Fibroblast of pulmonary artery (primary cell): ENCODE measurements around the gene MCF2L.
"Not testable (repeated sequence)": the region's sequence is repeated elsewhere in the genome, so short reads cannot be mapped to it uniquely, and the experiment has no call there.

Experiments used
- DNase-seq: peaks from one replicate; pipeline ENCODE4 v3.0.0-alpha.2; 2010; ENCODE audit warnings: low read depth
- H3K4me3 ChIP-seq: replicated peaks from 2 replicates; pipeline ENCODE4 v1.5.1; 2011; ENCODE audit warnings: low read depth, mild to moderate bottlenecking, control low read depth, low read length, moderate library complexity
- TF ChIP-seq, protein P1 (sequence below): IDR thresholded peaks from 2 replicates; pipeline ENCODE4 v1.5.1; 2011; ENCODE audit warnings: mild to moderate bottlenecking, control low read depth, low read length, inconsistent platforms; ENCODE audit errors: missing control alignments

The MCF2L gene

DNA sequence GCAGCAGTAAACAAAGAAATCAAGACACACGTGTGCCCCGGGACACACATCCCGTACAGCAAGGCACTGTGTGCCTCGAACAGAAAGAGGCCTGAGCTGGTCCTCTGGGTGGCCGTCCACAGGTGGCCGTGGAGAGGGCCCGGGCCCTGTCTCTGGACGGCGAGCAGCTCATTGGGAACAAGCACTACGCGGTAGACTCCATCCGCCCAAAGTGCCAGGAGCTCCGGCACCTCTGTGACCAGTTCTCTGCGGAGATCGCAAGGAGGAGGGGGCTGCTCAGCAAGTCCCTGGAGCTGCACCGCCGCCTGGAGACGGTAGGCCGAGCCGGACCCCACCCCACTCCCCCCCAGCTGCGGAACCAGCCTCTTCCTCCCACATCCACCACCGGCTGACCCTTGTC lies 105.9 kb downstream of the MCF2L start:
- H3K4me3 ChIP-seq = no peak overlapping the region
- DNase-seq = no peak
- TF ChIP-seq, protein P1, sequence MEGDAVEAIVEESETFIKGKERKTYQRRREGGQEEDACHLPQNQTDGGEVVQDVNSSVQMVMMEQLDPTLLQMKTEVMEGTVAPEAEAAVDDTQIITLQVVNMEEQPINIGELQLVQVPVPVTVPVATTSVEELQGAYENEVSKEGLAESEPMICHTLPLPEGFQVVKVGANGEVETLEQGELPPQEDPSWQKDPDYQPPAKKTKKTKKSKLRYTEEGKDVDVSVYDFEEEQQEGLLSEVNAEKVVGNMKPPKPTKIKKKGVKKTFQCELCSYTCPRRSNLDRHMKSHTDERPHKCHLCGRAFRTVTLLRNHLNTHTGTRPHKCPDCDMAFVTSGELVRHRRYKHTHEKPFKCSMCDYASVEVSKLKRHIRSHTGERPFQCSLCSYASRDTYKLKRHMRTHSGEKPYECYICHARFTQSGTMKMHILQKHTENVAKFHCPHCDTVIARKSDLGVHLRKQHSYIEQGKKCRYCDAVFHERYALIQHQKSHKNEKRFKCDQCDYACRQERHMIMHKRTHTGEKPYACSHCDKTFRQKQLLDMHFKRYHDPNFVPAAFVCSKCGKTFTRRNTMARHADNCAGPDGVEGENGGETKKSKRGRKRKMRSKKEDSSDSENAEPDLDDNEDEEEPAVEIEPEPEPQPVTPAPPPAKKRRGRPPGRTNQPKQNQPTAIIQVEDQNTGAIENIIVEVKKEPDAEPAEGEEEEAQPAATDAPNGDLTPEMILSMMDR = no peak

DNA sequence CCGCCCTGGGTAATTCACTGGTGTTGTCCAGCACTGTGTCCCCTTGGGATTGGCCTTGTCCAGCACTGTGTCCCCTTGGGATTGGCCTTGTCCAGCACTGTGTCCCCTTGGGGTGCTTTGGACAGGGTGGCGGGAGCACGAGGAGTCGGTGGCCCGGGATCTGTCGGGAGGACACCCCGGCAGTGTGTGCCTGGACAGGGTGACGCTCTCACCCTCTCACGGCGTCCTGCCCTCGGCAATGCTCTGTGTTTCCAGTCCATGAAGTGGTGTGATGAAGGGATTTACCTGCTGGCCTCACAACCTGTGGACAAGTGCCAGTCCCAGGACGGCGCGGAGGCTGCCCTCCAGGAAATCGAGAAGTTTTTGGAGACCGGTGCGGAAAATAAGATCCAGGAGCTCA lies 106.7 kb downstream of the MCF2L start:
- TF ChIP-seq, protein P1 = no peak
- H3K4me3 ChIP-seq = no peak overlapping the region
- no peak for DNase-seq

DNA sequence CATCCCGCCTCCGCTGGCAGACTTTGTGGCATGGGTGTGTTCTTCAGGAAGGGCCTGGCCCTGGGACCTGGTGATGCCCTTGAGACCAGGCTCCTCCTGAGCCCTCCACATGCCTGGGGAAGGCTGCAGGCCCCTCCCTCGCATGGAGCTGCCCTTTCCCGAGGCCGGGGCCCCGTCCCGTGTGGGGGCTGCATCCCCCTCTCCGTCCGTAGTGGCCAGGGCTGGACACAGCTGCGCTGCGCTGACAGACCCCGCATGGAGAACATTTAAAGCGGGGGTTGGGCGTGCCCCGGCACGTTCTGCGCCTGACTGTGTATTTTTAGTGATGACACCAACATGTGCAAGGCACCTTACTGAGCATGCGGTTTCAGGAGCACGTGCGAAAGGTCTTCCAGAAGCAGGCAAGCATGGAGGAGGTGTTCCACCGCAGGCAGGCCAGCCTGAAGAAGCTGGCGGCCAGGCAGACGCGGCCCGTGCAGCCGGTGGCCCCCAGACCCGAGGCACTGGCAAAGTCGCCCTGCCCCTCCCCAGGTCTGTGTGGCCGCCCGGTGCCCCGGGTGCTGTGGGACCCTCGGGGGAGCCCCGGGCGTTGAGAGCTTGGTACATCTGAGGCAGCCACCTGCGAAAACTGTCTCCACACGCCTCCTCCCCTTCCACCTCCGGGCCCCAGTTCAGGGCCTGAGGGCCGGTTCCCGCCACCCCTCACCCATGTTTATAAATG lies 107.8 kb downstream of the MCF2L start:
- TF ChIP-seq, protein P1 = no peak
- no peak overlapping the region for H3K4me3 ChIP-seq
- no peak for DNase-seq

DNA sequence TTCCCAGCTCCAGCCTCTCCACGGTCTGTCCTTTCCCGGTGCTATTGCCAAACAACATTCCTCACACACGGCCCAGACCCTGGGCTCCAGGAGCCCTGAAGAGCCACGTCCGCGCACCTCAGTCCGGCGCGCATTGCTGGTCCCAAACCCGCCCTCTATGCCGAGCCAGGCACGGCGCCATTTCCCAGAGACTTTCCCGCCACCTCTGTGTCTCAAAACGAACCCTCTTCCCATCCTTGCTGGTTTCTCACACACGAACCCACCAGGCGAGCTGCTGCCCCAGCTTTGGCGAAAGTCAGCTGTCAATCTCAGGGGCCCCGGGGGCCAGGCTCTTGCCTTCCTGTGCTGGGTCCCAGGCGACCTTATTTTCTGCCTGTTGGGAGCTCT lies 108.5 kb downstream of the MCF2L start:
- DNase-seq = no peak
- H3K4me3 ChIP-seq = no peak overlapping the region
- TF ChIP-seq, protein P1 = no peak

DNA sequence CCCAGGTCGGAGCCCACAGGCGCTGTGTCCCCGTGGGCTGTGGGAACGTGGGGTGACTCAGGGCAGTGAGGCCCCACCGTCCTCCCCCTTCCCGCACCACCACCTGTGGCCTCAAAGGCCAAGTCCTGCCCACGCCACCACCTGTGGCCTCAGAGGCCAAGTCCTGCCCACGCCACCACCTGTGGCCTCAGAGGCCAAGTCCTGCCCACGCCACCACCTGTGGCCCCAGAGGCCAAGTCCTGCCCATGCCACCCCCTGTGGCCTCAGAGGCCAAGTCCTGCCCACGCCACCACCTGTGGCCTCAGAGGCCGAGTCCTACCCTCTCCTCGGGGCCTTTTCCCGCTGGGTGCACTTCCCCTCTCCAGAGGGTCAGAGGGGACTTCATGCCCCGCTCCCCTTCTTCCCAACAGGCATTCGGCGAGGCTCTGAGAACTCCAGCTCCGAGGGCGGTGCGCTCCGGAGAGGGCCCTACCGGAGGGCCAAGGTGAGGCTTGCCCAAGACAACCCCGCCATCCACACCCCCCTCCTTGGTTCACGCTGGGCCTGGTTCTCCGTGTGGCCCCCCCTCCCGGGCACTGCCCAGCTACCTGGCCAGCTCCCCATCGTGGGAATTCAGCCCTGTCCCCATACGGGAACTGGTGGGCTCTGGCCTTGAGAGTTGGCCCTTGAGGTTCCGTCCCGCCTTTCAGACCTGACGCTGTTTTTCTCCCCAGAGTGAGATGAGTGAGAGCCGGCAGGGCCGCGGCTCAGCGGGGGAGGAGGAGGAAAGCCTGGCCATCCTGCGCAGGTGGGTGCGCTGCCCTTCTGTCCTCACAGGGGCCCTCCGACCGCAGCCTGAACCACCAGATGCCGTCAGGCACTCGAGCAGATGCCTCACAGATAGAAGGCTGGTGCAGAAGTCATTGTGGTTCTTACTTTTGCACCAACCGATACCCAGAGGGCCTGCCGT lies 109.2 kb downstream of the MCF2L start:
- H3K4me3 ChIP-seq = no peak overlapping the region
- no peak for DNase-seq
- TF ChIP-seq, protein P1 = no peak

DNA sequence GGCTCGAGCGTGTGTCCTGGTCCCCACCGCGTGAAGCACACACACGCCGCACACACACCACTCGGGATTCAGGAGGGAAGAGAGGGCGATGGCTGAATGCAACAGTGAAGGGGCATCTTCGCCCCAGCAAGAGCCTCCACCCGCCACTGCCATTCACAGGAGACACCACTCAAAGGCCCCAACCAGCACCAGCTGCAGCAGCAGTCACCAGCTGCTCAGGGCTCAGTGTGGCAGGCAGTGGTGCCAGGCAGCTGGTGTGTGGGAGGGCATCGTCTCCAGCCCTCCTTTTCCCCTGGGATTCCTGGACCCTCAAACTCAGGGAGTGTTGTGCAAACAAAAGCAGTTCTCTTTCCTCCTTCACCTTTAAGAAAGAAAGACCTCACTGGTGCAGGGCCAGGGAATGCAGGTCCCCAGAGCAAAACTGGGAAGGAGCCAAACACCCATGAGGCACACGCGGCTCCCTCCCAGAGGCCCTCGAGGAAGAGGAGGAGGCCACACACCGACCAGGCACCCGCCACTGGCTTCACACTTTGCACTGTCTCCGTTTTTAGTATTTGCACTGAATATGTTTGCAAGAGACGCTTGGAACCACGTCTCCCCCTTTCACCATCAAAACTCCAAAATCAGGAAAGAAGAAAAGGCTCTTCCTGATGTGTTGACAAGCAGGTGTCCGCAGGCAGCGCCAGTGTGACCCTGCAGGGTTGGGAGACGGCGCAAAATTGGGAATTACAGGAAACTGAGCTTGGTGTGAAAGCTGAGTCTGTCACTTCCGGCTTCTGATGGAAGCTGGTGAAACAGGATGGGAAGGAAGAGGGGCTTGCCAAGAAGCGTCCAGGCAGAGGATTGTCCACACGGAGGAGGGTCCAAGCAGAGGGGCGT lies 110.1 kb downstream of the MCF2L start:
- no peak for DNase-seq
- TF ChIP-seq, protein P1 = no peak
- H3K4me3 ChIP-seq = no peak overlapping the region

DNA sequence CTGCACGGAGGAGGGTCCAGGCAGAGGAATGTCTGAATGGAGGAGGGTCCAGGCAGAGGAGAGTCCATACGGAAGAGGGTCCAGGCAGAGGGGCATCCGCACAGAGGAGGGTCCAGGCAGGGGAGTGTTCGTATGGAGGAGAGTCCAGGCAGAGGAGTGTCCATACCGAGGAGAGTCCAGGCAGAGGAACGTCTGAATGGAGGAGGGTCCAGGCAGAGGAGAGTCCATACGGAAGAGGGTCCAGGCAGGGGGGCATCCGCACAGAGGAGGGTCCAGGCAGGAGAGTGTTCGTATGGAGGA lies 110.7 kb downstream of the MCF2L start:
- not testable (repeated sequence) for DNase-seq, H3K4me3 ChIP-seq
